ENCODE results near the gene STK32C.

Gene STK32C

GRCh38 chr10:132203256-132204077 lies 104.3 kb downstream of the STK32C start:
- TF ChIP-seq CTCF (conservative IDR thresholded peaks at IDR 0.05; ENCODE audit: low read depth, low read length) = no peak

GRCh38 chr10:132202070-132202970 lies 105.4 kb downstream of the STK32C start:
- H3K4me3 ChIP-seq (ENCODE audit: low read depth, low read length) = no peak overlapping the region
- no peak for DNase-seq (ENCODE audit: low read depth)
- no peak for TF ChIP-seq CTCF (conservative IDR thresholded peaks at IDR 0.05; ENCODE audit: low read depth, low read length)

More at GRCh38 chr10:132203256-132204077, 104.3 kb downstream of the STK32C start:
- DNase-seq (ENCODE audit: low read depth) = no peak
- H3K4me3 ChIP-seq (ENCODE audit: low read depth, low read length) = no peak overlapping the region

GRCh38 chr10:132201111-132201969 lies 106.4 kb downstream of the STK32C start:
- no peak for DNase-seq (ENCODE audit: low read depth)
- H3K4me3 ChIP-seq (ENCODE audit: low read depth, low read length) = no peak overlapping the region
- TF ChIP-seq CTCF (conservative IDR thresholded peaks at IDR 0.05; ENCODE audit: low read depth, low read length) = no peak

- no peak for TF ChIP-seq CTCF (conservative IDR thresholded peaks at IDR 0.05; ENCODE audit: low read depth, low read length)
- DNase-seq (ENCODE audit: low read depth) = no peak
- no peak overlapping the region for H3K4me3 ChIP-seq (ENCODE audit: low read depth, low read length)
Measured at GRCh38 chr10:132200344-132201110, 107.2 kb downstream of the STK32C start.

- no peak for TF ChIP-seq CTCF (conservative IDR thresholded peaks at IDR 0.05; ENCODE audit: low read depth, low read length)
- H3K4me3 ChIP-seq (ENCODE audit: low read depth, low read length) = no peak overlapping the region
- no peak for DNase-seq (ENCODE audit: low read depth)
Measured at GRCh38 chr10:132199854-132200311, 107.9 kb downstream of the STK32C start.

Measured in choroid plexus epithelial cell (primary cell).